Hematopoietic multipotent progenitor cell treated with erythropoietin and hydrocortisone succinate and interleukin-3 and kit ligand, for 8 days (in vitro differentiated cells): Measurements from ENCODE around the gene SOS1.
A peak's percentile ranks its signal among the peaks of the same experiment; 100 is the strongest.
"Not testable (repeated sequence)": the region's sequence is repeated elsewhere in the genome, so short reads cannot be mapped to it uniquely, and the experiment has no call there.

Experiments used
- DNase-seq: peaks from one replicate; pipeline ENCODE4 v3.0.0-alpha.2; 2015

The SOS1 gene

GRCh38 chr2:39120771-39121522, at the start of gene SOS1:
TSS of gene SOS1 (minus strand) at chr2:39121051. CDS start at chr2:39120422, 629 bp downstream.
- DNase-seq: peak; percentile 93

GRCh38 chr2:39164089-39164488, 43.2 kb upstream of the SOS1 start:
- no peak for DNase-seq

GRCh38 chr2:39160982-39161381, 40.1 kb upstream of the SOS1 start:
- no peak for DNase-seq

GRCh38 chr2:39159283-39159682, 38.4 kb upstream of the SOS1 start:
- no peak for DNase-seq

- no peak for DNase-seq
Measured at GRCh38 chr2:39158351-39158750, 37.5 kb upstream of the SOS1 start.

GRCh38 chr2:39156846-39157245, 36.0 kb upstream of the SOS1 start:
- no peak for DNase-seq

GRCh38 chr2:39156107-39156506, 35.3 kb upstream of the SOS1 start:
- DNase-seq: no peak

- not testable (repeated sequence) for DNase-seq
Measured at GRCh38 chr2:39155573-39155972, 34.7 kb upstream of the SOS1 start.

GRCh38 chr2:39154944-39155343, 34.1 kb upstream of the SOS1 start:
- DNase-seq: no peak

- DNase-seq: no peak
Measured at GRCh38 chr2:39153312-39153711, 32.5 kb upstream of the SOS1 start.

GRCh38 chr2:39152504-39152903, 31.7 kb upstream of the SOS1 start:
- DNase-seq: peak; percentile 61

GRCh38 chr2:39150890-39151497, 30.1 kb upstream of the SOS1 start:
- peak; percentile 48 for DNase-seq

- DNase-seq: peak; percentile 94
Measured at GRCh38 chr2:39150102-39150562, 29.3 kb upstream of the SOS1 start.

- no peak for DNase-seq
Measured at GRCh38 chr2:39146630-39147029, 25.8 kb upstream of the SOS1 start.

GRCh38 chr2:39145906-39146421, 25.1 kb upstream of the SOS1 start:
- DNase-seq: no peak

GRCh38 chr2:39144416-39144815, 23.6 kb upstream of the SOS1 start:
- no peak for DNase-seq

- DNase-seq: no peak
Measured at GRCh38 chr2:39142904-39143605, 22.2 kb upstream of the SOS1 start.

- DNase-seq: peak; percentile 99
Measured at GRCh38 chr2:39141334-39142271, 20.8 kb upstream of the SOS1 start.

GRCh38 chr2:39140948-39141333, 20.1 kb upstream of the SOS1 start:
- DNase-seq: not testable (repeated sequence)

- no peak for DNase-seq
Measured at GRCh38 chr2:39140322-39140847, 19.5 kb upstream of the SOS1 start.

- peak; percentile 63 for DNase-seq
Measured at GRCh38 chr2:39139511-39140237, 18.8 kb upstream of the SOS1 start.

GRCh38 chr2:39138837-39139211, 18.0 kb upstream of the SOS1 start:
- DNase-seq: no peak
